IMR-90 (cell line): ENCODE data around the gene B9D1. TPM values are rescaled to one million over a fixed set of nuclear protein-coding genes. Genes with fewer than 3 reads are reported as not detected.

Source experiments
- SMC3 ChIP-seq: fragments of 150-350 bp; IDR thresholded peaks from 2 replicates; pipeline ENCODE4 v1.6.1; 2016; ENCODE audit warnings: low read depth, mild to moderate bottlenecking, antibody characterized with exemption, low read length, moderate library complexity
- polyA plus RNA-seq, 3 experiments: library from polyadenylated mRNA; depleted of rRNA; stranded (reverse); fragments of >200 nt; gene quantifications; 2 replicates each; pipeline ENCODE4 v1.2.3, GENCODE V29; 2012; ENCODE audit warnings: low replicate concordance in 1 of 3
- total RNA-seq: library from RNA; depleted of rRNA; stranded (reverse); fragments of >200 nt; gene quantifications from 2 replicates; pipeline ENCODE4 v1.2.3, GENCODE V29; 2012
- TF ChIP-seq, protein P1 (sequence below): fragments of 150-350 bp; IDR thresholded peaks from 2 replicates; pipeline ENCODE4 v1.6.1; 2017; ENCODE audit warnings: mild to moderate bottlenecking, antibody characterized with exemption, low read length, low read depth
- TF ChIP-seq, protein P2 (sequence below): fragments of 150-350 bp; IDR thresholded peaks from 2 replicates; pipeline ENCODE4 v1.6.1; 2016; ENCODE audit warnings: low read depth, mild to moderate bottlenecking, low read length, moderate library complexity, borderline replicate concordance

The B9D1 gene
- total and polyA plus RNA-seq, 2 of the 4 experiments (the other 2 are of a cell fraction) = 42.5 to 43.8 TPM

DNA sequence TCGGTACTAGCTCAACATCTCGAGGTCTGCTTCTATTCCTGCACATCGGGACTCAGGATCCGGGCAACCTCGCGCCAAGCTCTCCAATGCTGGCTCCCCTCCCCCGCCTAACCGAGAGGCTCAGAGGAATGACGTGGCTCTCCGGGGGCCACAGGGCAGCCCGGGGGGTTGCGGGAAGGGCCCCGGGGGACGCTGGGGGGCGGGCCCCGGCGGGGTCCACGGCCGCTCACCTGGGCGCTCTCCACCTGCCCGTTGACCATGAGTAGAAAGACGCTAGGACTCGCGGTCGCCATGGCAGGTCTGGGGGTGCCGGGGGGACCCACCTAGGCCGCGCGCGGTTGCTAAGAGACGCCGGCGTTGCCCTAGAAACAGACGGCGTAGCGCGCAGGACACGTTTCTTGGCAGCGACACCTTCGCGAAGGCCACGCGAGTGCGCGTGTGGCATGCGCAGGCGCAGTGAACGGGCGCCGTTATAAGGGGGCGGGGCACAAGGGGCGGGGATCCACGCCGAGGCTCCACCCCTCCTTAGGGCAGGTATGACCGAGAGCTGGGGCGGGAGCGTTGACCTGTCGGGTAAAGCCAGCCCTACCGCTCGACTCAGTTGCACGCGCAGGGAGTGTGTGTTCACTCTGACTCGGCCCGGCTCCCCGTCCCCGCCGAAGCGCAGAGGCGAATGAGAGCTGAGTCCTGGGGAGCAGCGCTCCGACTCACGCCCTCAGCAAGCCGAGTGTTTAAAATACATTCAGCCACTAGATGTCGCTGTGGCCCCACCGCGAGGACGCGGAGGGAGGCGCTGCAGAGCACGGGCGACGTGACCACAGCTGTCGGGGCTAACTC, at the start of gene B9D1 (continued):
- TF ChIP-seq SMC3 = peak; percentile 96
- TF ChIP-seq, protein P1, sequence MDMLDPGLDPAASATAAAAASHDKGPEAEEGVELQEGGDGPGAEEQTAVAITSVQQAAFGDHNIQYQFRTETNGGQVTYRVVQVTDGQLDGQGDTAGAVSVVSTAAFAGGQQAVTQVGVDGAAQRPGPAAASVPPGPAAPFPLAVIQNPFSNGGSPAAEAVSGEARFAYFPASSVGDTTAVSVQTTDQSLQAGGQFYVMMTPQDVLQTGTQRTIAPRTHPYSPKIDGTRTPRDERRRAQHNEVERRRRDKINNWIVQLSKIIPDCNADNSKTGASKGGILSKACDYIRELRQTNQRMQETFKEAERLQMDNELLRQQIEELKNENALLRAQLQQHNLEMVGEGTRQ = peak; percentile 20
- TF ChIP-seq, protein P2, sequence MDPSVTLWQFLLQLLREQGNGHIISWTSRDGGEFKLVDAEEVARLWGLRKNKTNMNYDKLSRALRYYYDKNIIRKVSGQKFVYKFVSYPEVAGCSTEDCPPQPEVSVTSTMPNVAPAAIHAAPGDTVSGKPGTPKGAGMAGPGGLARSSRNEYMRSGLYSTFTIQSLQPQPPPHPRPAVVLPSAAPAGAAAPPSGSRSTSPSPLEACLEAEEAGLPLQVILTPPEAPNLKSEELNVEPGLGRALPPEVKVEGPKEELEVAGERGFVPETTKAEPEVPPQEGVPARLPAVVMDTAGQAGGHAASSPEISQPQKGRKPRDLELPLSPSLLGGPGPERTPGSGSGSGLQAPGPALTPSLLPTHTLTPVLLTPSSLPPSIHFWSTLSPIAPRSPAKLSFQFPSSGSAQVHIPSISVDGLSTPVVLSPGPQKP = no peak
